Stimulated activated CD8-positive, alpha-beta memory T cell treated with anti-CD3 and anti-CD28 coated beads, Interleukin-15, amount 100 ng/mL, for 48 hours (primary cell): ENCODE measurements around the gene CHAF1A.

Experiments
- DNase-seq, 2 donors: peaks; one replicate each; pipeline ENCODE4 v3.0.0-alpha.2; 2020; ENCODE audit warnings: low read depth in 2 of 2

Gene CHAF1A

GRCh38 chr19:4409123-4409933 is 6.9 kb downstream of the CHAF1A start:
- no peak for DNase-seq

- no peak for DNase-seq
Measured at GRCh38 chr19:4413588-4413987, 11.1 kb downstream of the CHAF1A start.

GRCh38 chr19:4414144-4414799 is 11.8 kb downstream of the CHAF1A start:
- DNase-seq: no peak

GRCh38 chr19:4414800-4415321 is 12.4 kb downstream of the CHAF1A start:
- DNase-seq: no peak

- DNase-seq: no peak
Measured at GRCh38 chr19:4415352-4415751, 12.9 kb downstream of the CHAF1A start.

- DNase-seq: no peak
Measured at GRCh38 chr19:4416268-4416667, 13.8 kb downstream of the CHAF1A start.

GRCh38 chr19:4423416-4424126 is 21.1 kb downstream of the CHAF1A start:
- no peak for DNase-seq

- DNase-seq: no peak
Measured at GRCh38 chr19:4425537-4425936, 23.1 kb downstream of the CHAF1A start.

- DNase-seq: no peak
Measured at GRCh38 chr19:4428326-4428975, 26.0 kb downstream of the CHAF1A start.

GRCh38 chr19:4429256-4429655 is 26.8 kb downstream of the CHAF1A start:
- no peak for DNase-seq

GRCh38 chr19:4429771-4430171 is 27.3 kb downstream of the CHAF1A start:
- DNase-seq: no peak

GRCh38 chr19:4430760-4431159 is 28.3 kb downstream of the CHAF1A start:
- DNase-seq: no peak

- no peak for DNase-seq
Measured at GRCh38 chr19:4431296-4431695, 28.9 kb downstream of the CHAF1A start.

GRCh38 chr19:4431808-4432674 is 29.6 kb downstream of the CHAF1A start:
- no peak for DNase-seq

- no peak for DNase-seq
Measured at GRCh38 chr19:4432918-4433506, 30.6 kb downstream of the CHAF1A start.

GRCh38 chr19:4434391-4434790 is 32.0 kb downstream of the CHAF1A start:
- DNase-seq: no peak

GRCh38 chr19:4436231-4436630 is 33.8 kb downstream of the CHAF1A start:
- DNase-seq: no peak

- no peak for DNase-seq
Measured at GRCh38 chr19:4437103-4437502, 34.7 kb downstream of the CHAF1A start.

GRCh38 chr19:4439243-4439642 is 36.8 kb downstream of the CHAF1A start:
- DNase-seq: no peak

GRCh38 chr19:4441994-4442818 is 39.8 kb downstream of the CHAF1A start:
- no peak for DNase-seq
